ENCODE measurements around the gene CHD9. TPM values are rescaled to one million over a fixed set of nuclear protein-coding genes. Genes with fewer than 3 reads are reported as not detected.

Gene CHD9
- polyA plus RNA-seq, 1 donor, result 32.7 TPM

DNA sequence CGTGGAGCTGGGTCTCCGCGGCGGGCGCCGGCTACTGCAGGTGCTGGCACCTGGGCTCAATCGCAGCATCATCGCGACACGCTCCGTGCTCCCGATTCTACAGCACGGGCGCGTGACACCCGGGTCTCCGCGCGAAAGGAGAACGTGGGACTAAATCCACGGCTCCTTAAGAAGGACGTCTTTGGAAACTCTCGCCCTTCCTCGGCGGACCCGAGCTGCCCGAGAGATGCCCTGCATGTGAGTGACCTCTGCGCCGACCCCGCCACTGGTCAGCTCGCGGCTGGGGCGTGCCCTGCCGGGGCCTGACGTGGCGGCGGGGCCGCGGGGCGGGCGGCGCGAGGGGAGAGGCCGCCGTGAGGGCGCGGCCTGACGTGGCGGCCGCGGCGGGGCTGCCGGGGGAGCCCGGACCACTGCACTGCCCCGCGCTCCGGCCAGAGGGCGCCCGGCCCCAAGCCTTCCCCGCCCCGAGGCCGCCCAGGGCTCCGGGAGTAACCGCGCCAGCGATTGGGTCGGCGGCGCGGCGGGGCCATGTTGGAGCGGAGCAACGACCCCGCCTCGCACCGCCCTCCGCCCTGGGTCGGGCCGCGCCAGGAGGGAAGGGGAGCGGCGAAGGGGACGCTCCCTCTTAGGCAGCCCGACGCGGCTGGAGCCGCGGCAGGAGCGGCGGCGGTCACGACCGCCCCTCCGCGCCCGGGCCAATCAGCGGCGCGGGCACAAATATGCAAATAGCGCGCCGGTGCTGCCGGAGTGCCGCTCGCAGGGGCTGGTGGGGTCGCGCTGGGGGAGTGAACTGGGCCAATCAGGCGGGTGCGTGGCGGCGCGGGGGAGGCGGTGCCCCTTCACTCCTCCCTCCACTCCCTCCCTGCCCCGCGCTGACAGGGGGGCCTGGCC, 75.6 kb downstream of the CHD9 start:
- DNase-seq, result peak; percentile 96 to 98
- no CpG with 5 or more reads among the region's 115 CpGs for WGBS (ENCODE audit: insufficient coverage, low lambda C conversion rate)
- Histone ChIP-seq H3K36me3 (ENCODE audit: control insufficient read depth, insufficient read depth, low read length) (no peaks in the 10 kb centered on the region), H3K27me3 (ENCODE audit: control insufficient read depth, insufficient read depth, low read length) (no peaks in the 10 kb centered on the region), H3K27ac (ENCODE audit: low read length) (peak overlapping the region; percentile 88), H3K4me1 (ENCODE audit: control insufficient read depth, insufficient read depth, low read length) (no peaks in the 10 kb centered on the region), H3K4me3 (ENCODE audit: low read length) (peak overlapping the region; percentile 77), H3K9me3 (ENCODE audit: control insufficient read depth, low read depth, low read length) (no peaks in the 10 kb centered on the region)

DNA sequence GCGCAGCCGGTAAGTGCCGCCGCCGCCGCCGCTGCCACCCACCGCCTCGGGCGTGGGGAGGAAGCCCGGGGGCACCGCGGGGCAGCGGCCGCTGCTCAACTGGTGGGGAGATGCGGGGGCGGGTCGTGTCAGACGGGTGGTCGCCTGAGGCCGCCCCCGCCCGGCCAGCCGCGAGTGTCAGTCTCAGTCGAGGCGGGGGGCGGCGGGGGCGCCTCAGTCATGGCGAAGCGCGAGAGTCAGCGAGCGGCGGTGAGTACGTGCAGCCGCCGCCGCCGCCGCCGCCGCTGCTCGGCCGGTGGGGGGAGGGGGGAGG, 76.2 kb downstream of the CHD9 start:
- H3K4me1 ChIP-seq (ENCODE audit: control insufficient read depth, insufficient read depth, low read length), result no peaks in the 10 kb centered on the region
- no peak for DNase-seq
- no CpG with 5 or more reads among the region's 46 CpGs for WGBS (ENCODE audit: insufficient coverage, low lambda C conversion rate)

DNA sequence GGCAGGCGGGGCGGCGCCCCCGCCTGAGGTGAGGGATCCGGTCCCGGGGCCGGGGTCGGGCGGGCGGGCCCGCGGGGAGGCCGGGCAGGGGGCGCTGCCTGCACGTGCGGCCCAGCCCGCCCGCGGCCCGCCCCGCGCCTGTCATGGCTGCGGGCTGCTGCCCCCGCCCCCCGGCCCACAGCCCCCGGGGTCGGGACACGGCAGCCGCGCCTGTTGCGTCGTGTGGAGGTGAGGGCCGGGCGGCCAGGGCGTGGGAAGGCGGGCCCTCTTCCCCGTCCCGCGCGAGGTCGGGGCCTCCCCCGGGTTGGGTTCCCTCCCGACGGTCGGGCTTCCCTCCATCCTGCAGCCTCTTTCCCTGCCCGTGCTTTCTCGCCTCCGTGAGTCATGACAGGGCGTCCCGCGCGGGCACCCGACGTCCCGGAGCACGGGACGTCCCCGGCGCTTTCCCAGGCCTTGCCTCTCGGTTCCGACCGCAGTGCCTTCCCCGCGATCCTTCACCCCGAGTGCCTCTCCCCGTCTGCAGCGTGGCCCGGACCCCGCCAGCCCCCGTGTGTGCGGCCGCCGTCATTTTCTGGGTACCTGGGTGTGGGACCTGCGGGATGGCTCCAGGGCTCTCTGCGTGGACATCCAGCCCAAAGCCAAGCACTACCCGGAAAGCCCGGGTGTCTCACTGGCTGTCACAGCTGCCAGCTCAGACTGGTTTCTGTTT, 76.7 kb downstream of the CHD9 start:
- Histone ChIP-seq H3K4me3 (ENCODE audit: low read length) (peak overlapping the region; percentile 69), H3K36me3 (ENCODE audit: control insufficient read depth, insufficient read depth, low read length) (no peaks in the 10 kb centered on the region), H3K27ac (ENCODE audit: low read length) (peak overlapping the region; percentile 64), H3K9me3 (ENCODE audit: control insufficient read depth, low read depth, low read length) (no peaks in the 10 kb centered on the region), H3K27me3 (ENCODE audit: control insufficient read depth, insufficient read depth, low read length) (no peaks in the 10 kb centered on the region), H3K4me1 (ENCODE audit: control insufficient read depth, insufficient read depth, low read length) (no peaks in the 10 kb centered on the region)
- WGBS (ENCODE audit: insufficient coverage, low lambda C conversion rate), result no CpG with 5 or more reads among the region's 77 CpGs
- peak; percentile 42 to 73 for DNase-seq

More for the DNA sequence above, 76.2 kb downstream of the CHD9 start:
- Histone ChIP-seq H3K9me3 (ENCODE audit: control insufficient read depth, low read depth, low read length) (no peaks in the 10 kb centered on the region), H3K27ac (ENCODE audit: low read length) (peak overlapping the region; percentile 52), H3K27me3 (ENCODE audit: control insufficient read depth, insufficient read depth, low read length) (no peaks in the 10 kb centered on the region), H3K4me3 (ENCODE audit: low read length) (peak overlapping the region; percentile 39), H3K36me3 (ENCODE audit: control insufficient read depth, insufficient read depth, low read length) (no peaks in the 10 kb centered on the region)

DNA sequence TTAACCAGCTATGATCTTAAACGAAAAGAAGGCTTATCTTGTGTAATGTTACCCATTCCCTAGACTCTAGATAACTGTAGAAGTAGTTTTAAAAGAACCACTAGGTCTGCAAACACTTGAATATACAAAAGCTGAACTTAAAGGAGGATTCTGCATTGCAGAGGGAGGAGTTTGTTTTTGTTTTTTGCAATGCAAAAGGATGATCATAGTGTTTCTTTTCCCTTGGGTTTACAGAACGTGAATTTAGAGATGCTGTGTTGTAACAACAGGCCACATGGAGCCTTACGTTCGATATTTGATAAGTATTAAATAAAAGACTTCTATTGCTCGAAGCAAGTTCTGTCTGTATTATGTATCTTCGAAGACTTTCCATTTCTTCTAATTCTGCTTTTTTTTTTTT, 77.6 kb downstream of the CHD9 start:
- H3K27ac ChIP-seq (ENCODE audit: low read length), result no peak overlapping the region
- H3K4me3 ChIP-seq (ENCODE audit: low read length), result no peak overlapping the region
- no peaks in the 10 kb centered on the region for H3K36me3 ChIP-seq (ENCODE audit: control insufficient read depth, insufficient read depth, low read length)
- H3K4me1 ChIP-seq (ENCODE audit: control insufficient read depth, insufficient read depth, low read length), result no peaks in the 10 kb centered on the region
- 48% methylated on average over 2 of the region's 6 CpGs for WGBS (ENCODE audit: insufficient coverage, low lambda C conversion rate)
- no peak for DNase-seq
- H3K9me3 ChIP-seq (ENCODE audit: control insufficient read depth, low read depth, low read length), result no peaks in the 10 kb centered on the region
- H3K27me3 ChIP-seq (ENCODE audit: control insufficient read depth, insufficient read depth, low read length), result no peaks in the 10 kb centered on the region

DNA sequence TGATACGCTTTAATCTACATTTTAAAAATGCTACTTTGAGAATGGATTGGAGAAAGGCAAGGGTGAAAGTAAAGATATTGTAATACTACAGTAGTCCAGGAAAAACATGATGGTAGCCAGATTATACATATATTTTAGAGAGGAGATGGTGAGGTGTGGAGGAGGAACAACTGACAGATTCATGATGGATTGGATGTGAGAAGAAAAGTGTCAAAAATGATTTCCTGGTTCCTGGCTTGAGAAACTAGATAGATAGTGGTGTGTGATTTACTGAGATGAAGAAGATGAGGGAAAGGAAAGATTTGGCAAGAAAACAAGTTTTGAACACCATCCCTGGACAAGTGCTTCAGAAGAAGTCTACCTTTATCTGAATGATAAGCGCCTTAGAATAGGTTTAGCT, 80.5 kb downstream of the CHD9 start:
- Histone ChIP-seq H3K4me1 (ENCODE audit: control insufficient read depth, insufficient read depth, low read length) (no peaks in the 10 kb centered on the region), H3K4me3 (ENCODE audit: low read length) (no peak overlapping the region), H3K27ac (ENCODE audit: low read length) (no peak overlapping the region), H3K9me3 (ENCODE audit: control insufficient read depth, low read depth, low read length) (no peaks in the 10 kb centered on the region), H3K36me3 (ENCODE audit: control insufficient read depth, insufficient read depth, low read length) (no peaks in the 10 kb centered on the region), H3K27me3 (ENCODE audit: control insufficient read depth, insufficient read depth, low read length) (no peaks in the 10 kb centered on the region)
- 100% methylated on average over 2 of the region's 2 CpGs for WGBS (ENCODE audit: insufficient coverage, low lambda C conversion rate)
- no peak for DNase-seq

DNA sequence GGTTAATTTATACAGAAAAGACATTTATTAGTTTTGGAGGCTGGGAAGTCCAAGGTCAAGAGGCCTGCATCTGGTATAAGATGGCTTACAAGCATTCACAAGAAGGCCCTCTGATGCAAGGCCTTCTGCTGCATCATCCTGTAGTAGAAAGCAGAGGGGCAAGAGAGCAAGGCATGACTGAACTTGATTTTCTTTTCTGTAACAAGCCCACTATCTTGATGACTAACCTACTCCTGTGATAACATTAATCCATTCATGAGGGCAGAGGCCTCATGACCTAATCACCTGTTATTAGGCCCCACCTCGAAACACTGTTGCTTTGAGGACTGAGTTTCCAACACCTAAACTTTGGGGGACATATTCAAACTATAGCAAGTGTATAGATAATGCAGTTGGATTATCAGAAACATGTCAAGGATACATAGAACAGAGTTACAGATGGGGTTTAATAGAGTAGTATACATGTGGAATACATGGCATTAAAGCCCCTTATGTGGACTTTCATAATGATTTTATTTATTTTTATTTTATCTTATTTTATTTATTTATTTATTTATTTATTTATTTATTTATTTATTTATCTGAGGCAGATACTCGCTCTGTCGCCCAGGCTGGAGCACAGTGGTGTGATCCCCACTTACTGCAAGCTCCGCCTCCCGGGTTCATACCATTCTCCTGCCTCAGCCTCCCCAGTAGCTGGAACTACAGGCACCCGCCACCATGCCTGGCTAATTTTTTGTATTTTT, 88.2 kb downstream of the CHD9 start:
- H3K4me3 ChIP-seq (ENCODE audit: low read length), result no peak overlapping the region
- no peaks in the 10 kb centered on the region for H3K27me3 ChIP-seq (ENCODE audit: control insufficient read depth, insufficient read depth, low read length)
- WGBS (ENCODE audit: insufficient coverage, low lambda C conversion rate), result 100% methylated on average over 2 of the region's 6 CpGs
- no peaks in the 10 kb centered on the region for H3K9me3 ChIP-seq (ENCODE audit: control insufficient read depth, low read depth, low read length)
- DNase-seq, result peak; percentile 22 to 69
- no peaks in the 10 kb centered on the region for H3K4me1 ChIP-seq (ENCODE audit: control insufficient read depth, insufficient read depth, low read length)
- no peaks in the 10 kb centered on the region for H3K36me3 ChIP-seq (ENCODE audit: control insufficient read depth, insufficient read depth, low read length)
- H3K27ac ChIP-seq (ENCODE audit: low read length), result no peak overlapping the region

DNA sequence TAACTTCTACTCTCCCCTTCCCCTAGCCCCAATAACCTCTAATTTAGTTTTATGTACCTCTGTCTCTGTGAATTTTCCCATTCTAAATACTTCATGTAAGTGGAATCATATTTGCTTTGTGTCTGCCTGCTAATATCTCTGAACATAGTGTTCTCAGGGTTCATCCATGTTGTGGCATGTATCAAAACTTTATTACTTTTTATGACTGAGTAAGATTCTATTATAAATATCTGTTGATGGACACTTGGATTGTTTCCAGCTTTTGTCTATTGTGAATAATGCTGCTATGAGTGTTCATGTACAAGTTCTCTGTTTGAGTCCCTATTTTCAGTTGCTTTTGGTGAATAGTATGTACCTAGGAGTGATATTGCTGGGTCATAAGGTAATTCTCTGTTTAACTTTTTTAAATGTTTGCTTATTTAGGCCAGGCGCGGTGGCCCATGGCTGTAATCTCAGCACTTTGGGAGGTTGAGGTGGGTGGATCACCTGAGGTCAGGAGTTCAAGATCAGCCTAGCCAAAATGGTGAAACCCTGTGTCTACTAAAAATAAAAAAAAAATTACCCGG, 92.8 kb downstream of the CHD9 start:
- DNase-seq, result no peak
- H3K27me3 ChIP-seq (ENCODE audit: control insufficient read depth, insufficient read depth, low read length), result no peaks in the 10 kb centered on the region
- WGBS (ENCODE audit: insufficient coverage, low lambda C conversion rate), result 60% methylated on average over 2 of the region's 3 CpGs
- peaks cover 15% of the 10 kb centered on the region for H3K9me3 ChIP-seq (ENCODE audit: control insufficient read depth, low read depth, low read length)
- no peak overlapping the region for H3K27ac ChIP-seq (ENCODE audit: low read length)
- no peak overlapping the region for H3K4me3 ChIP-seq (ENCODE audit: low read length)
- no peaks in the 10 kb centered on the region for H3K4me1 ChIP-seq (ENCODE audit: control insufficient read depth, insufficient read depth, low read length)
- peaks cover 2% of the 10 kb centered on the region for H3K36me3 ChIP-seq (ENCODE audit: control insufficient read depth, insufficient read depth, low read length)

DNA sequence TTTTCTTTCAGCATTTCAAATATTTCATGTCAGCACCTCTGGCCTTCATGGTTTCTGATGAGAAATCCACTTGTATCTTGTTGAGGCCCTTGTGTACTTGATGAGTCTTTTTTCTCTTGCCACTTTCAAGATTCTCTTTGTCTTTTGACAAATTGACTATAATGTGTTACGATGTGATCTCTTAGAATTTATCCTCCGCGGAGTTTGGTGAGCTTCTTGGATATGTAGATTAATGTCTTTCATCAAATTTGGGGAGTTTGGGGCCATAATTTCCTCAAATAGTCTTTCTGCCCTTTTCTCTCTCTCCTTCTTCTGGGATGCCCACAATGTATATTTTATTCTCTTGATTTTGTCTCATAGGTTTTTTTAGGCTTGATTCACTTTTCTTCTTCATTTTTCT, 96.0 kb downstream of the CHD9 start:
- peaks cover 2% of the 10 kb centered on the region for H3K36me3 ChIP-seq (ENCODE audit: control insufficient read depth, insufficient read depth, low read length)
- H3K9me3 ChIP-seq (ENCODE audit: control insufficient read depth, low read depth, low read length), result peaks cover 15% of the 10 kb centered on the region
- no peak for DNase-seq
- no peak overlapping the region for H3K4me3 ChIP-seq (ENCODE audit: low read length)
- no peaks in the 10 kb centered on the region for H3K4me1 ChIP-seq (ENCODE audit: control insufficient read depth, insufficient read depth, low read length)
- no peaks in the 10 kb centered on the region for H3K27me3 ChIP-seq (ENCODE audit: control insufficient read depth, insufficient read depth, low read length)
- 100% methylated on average over 3 of the region's 3 CpGs for WGBS (ENCODE audit: insufficient coverage, low lambda C conversion rate)
- H3K27ac ChIP-seq (ENCODE audit: low read length), result no peak overlapping the region

DNA sequence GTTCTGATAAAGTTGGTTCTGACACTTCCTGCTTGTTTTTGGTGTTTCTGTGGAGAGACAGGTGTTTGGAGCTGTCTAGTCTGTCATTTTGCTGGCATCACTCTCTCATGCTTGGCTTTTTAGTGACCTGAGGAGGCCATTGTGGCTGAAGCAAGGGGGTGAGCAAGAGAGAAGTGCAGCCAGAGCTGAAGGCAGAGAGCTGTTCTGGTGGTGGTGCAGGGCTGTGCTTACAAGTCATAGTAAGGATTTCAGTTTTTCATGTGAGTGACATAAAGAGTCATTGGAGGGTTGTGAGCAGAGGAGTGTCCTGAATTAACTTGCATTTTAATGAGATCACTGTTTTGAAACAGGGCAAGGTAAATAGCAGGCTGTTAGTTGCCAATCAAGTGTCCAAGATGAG, 97.5 kb downstream of the CHD9 start:
- Histone ChIP-seq H3K9me3 (ENCODE audit: control insufficient read depth, low read depth, low read length) (peaks cover 15% of the 10 kb centered on the region), H3K27ac (ENCODE audit: low read length) (no peak overlapping the region), H3K4me3 (ENCODE audit: low read length) (no peak overlapping the region), H3K4me1 (ENCODE audit: control insufficient read depth, insufficient read depth, low read length) (no peaks in the 10 kb centered on the region), H3K36me3 (ENCODE audit: control insufficient read depth, insufficient read depth, low read length) (peaks cover 16% of the 10 kb centered on the region), H3K27me3 (ENCODE audit: control insufficient read depth, insufficient read depth, low read length) (no peaks in the 10 kb centered on the region)
- no peak for DNase-seq

DNA sequence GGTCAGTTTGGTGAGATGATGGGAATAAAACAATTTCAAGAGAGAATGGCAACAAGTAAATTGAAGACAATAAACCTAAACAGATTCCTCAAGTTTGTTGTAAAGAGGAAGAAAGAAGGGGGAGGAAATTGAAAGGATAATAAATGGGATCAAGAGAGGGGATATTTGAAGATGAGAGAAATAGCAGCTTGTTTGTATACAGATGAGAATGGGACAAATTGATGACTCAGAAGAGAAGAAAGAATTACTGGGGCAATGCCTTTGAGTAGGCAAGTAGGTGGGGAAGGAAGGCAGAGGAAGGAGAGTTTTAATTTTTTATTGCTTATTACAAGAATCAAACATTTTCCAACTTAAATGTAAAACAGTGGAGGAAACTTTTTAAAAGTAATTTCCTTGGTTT, 98.3 kb downstream of the CHD9 start:
- peaks cover 15% of the 10 kb centered on the region for H3K9me3 ChIP-seq (ENCODE audit: control insufficient read depth, low read depth, low read length)

More for the DNA sequence above, 98.3 kb downstream of the CHD9 start:
- H3K36me3 ChIP-seq (ENCODE audit: control insufficient read depth, insufficient read depth, low read length), result peaks cover 16% of the 10 kb centered on the region
- DNase-seq, result no peak
- no peaks in the 10 kb centered on the region for H3K4me1 ChIP-seq (ENCODE audit: control insufficient read depth, insufficient read depth, low read length)
- H3K4me3 ChIP-seq (ENCODE audit: low read length), result no peak overlapping the region
- no peaks in the 10 kb centered on the region for H3K27me3 ChIP-seq (ENCODE audit: control insufficient read depth, insufficient read depth, low read length)
- no peak overlapping the region for H3K27ac ChIP-seq (ENCODE audit: low read length)
